Measurements from ENCODE around the gene APBA3. TPM values are rescaled to one million over a fixed set of nuclear protein-coding genes. Genes with fewer than 3 reads are reported as not detected.

The APBA3 gene
- total and polyA plus RNA-seq, 9 of the 15 experiments (the other 6 are each of a cell fraction or from before 2014, with no cell fraction given) = 0.10 to 29.5 (median 11.5) TPM

DNA sequence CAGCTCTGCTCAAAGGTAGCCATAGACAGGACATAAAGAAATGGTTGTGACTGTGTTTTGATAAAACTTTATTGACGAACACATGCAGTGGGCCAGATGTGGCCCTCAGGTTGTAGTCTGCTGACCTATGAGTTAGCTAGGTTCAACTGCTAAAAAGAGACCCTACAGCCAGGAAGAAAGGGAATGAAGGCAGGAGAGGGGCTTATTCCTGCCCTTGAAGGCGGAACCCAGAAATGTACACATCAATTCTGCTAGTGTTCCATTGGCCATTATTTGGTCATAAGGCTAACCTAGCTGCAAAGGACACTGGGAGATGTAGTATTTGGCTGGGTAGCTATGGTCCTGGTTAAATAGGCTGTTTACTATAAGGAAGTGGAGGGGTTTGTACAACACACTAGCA, 18.0 kb downstream of the APBA3 start (continued):
- TF ChIP-seq, protein P1, sequence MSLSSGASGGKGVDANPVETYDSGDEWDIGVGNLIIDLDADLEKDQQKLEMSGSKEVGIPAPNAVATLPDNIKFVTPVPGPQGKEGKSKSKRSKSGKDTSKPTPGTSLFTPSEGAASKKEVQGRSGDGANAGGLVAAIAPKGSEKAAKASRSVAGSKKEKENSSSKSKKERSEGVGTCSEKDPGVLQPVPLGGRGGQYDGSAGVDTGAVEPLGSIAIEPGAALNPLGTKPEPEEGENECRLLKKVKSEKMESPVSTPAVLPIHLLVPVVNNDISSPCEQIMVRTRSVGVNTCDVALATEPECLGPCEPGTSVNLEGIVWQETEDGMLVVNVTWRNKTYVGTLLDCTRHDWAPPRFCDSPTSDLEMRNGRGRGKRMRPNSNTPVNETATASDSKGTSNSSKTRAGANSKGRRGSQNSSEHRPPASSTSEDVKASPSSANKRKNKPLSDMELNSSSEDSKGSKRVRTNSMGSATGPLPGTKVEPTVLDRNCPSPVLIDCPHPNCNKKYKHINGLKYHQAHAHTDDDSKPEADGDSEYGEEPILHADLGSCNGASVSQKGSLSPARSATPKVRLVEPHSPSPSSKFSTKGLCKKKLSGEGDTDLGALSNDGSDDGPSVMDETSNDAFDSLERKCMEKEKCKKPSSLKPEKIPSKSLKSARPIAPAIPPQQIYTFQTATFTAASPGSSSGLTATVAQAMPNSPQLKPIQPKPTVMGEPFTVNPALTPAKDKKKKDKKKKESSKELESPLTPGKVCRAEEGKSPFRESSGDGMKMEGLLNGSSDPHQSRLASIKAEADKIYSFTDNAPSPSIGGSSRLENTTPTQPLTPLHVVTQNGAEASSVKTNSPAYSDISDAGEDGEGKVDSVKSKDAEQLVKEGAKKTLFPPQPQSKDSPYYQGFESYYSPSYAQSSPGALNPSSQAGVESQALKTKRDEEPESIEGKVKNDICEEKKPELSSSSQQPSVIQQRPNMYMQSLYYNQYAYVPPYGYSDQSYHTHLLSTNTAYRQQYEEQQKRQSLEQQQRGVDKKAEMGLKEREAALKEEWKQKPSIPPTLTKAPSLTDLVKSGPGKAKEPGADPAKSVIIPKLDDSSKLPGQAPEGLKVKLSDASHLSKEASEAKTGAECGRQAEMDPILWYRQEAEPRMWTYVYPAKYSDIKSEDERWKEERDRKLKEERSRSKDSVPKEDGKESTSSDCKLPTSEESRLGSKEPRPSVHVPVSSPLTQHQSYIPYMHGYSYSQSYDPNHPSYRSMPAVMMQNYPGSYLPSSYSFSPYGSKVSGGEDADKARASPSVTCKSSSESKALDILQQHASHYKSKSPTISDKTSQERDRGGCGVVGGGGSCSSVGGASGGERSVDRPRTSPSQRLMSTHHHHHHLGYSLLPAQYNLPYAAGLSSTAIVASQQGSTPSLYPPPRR (CRISPR knock-in tag; IDR thresholded peaks at IDR 0.05; ENCODE audit: borderline replicate concordance) = no peak
- TF ChIP-seq FOXA1 (IDR thresholded peaks at IDR 0.05; ENCODE audit: borderline replicate concordance) (no peak), U2AF1 (optimal IDR thresholded peaks at IDR 0.05; ENCODE audit: low read depth, low read length) (no peak), DDX20 (tag; IDR thresholded peaks at IDR 0.05; ENCODE audit: low read depth) (no peak), ZNF224 (CRISPR knock-in tag; IDR thresholded peaks at IDR 0.05) (no peak), ZNF232 (CRISPR knock-in tag; IDR thresholded peaks at IDR 0.05) (no peak), ZNF436 (CRISPR knock-in tag; IDR thresholded peaks at IDR 0.05) (no peak), ELF1 (tag; IDR thresholded peaks at IDR 0.05) (peak; percentile 19; the same call in 1 of the 2 replicates), FOXK2 (conservative IDR thresholded peaks at IDR 0.05 in 1 of 2, IDR thresholded peaks at IDR 0.05 in 1 of 2; ENCODE audit: low read depth in 2 of 2) (peak; percentile 81 to 88), MTF1 (CRISPR knock-in tag; IDR thresholded peaks at IDR 0.05; ENCODE audit: borderline replicate concordance) (no peak), RCOR1 (IDR thresholded peaks at IDR 0.05; ENCODE audit: borderline replicate concordance in 1 of 2, low read depth in 2 of 2, low read length in 2 of 2) (no peak), IRF2 (CRISPR knock-in tag; IDR thresholded peaks at IDR 0.05) (no peak), RBM34 (IDR thresholded peaks at IDR 0.05; ENCODE audit: borderline replicate concordance, insufficient read depth, low read length) (no peak), NFYB (IDR thresholded peaks at IDR 0.05; ENCODE audit: extremely low read depth, insufficient read length) (peak; percentile 13)
